ENCODE data around the gene TWF1.
A peak's percentile ranks its signal among the peaks of the same experiment; 100 is the strongest.

The TWF1 gene

DNA sequence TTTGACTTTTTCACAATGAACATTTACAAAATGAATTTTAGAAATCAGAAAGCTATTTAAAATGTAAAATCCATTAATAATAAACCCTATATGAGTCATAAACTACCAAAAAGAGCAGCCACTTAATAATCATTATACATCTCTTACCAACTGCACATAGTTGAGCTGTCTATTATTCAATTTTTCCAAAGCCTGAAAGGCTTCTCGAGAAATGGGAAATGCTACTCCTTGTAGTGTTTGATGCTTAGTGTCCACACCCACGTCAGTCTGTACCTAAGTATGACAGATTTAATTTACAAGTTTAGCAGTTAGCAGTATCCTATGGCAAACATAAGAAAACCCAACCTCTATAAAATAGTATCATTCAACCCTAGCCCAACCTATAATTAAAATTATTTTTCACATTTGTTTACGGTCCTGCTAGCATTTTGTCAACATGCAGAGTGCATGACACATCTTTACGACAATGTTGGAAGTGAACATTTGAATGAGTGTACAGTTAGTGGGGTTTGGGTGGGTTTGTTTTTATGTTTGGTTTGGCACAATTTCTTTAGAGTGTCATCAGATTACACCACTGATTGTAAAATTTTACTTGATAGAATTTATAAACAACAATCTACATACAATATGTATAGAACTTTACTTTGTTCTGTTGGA lies 8.4 kb downstream of the TWF1 start:
- H3K27ac ChIP-seq, result peak overlapping the region; percentile 63
- TF ChIP-seq, protein P1, sequence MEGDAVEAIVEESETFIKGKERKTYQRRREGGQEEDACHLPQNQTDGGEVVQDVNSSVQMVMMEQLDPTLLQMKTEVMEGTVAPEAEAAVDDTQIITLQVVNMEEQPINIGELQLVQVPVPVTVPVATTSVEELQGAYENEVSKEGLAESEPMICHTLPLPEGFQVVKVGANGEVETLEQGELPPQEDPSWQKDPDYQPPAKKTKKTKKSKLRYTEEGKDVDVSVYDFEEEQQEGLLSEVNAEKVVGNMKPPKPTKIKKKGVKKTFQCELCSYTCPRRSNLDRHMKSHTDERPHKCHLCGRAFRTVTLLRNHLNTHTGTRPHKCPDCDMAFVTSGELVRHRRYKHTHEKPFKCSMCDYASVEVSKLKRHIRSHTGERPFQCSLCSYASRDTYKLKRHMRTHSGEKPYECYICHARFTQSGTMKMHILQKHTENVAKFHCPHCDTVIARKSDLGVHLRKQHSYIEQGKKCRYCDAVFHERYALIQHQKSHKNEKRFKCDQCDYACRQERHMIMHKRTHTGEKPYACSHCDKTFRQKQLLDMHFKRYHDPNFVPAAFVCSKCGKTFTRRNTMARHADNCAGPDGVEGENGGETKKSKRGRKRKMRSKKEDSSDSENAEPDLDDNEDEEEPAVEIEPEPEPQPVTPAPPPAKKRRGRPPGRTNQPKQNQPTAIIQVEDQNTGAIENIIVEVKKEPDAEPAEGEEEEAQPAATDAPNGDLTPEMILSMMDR (conservative IDR thresholded peaks at IDR 0.05), result no peak

DNA sequence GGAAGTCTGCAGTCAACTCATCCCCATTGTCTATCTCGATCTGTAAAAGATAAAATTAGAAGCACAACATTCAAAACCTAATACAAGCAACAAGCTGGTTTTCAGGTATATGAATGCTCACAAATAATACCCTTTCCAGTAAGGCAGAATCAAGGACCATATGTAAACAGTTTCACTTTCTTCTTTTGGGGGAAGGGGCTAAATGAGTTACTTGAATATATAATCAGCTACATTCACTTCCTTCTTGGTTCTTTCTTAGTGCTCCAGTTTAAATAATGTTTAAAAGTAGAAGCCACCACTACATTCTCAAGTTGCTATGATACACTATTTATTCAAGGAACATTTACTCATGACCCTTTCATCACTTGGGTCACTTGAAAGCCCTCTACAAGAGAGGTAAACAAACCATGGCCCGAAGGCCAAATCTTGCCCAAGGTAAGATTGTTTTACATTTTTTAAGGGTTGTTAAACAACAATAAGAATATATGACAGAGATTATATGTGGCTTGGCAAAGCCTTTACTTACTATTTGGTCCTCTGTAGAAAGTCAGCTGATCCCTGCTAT lies 10.3 kb downstream of the TWF1 start:
- H3K27ac ChIP-seq, result peak overlapping the region; percentile 63
- TF ChIP-seq, protein P1 (conservative IDR thresholded peaks at IDR 0.05), result no peak

DNA sequence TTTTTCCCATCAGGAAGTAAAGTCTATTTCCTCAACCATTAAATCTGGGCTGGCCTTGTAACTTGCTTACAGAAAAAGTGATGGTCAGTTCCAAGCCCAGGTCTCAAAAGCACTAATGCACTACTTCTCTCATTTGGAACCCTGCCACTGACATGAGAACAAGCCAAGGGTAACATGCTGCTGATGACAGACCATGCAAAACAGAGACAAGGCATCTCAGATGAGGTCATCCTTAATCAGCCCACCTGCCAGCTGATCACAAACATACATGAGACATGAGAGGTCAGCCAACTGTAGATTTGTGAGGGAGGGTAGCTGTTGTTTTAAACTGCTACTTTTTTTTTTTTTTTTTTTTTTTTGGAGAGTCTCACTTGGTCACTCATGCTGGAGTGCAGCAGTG lies 16.2 kb downstream of the TWF1 start:
- no peak overlapping the region for H3K27ac ChIP-seq
- TF ChIP-seq, protein P1 (conservative IDR thresholded peaks at IDR 0.05), result no peak

DNA sequence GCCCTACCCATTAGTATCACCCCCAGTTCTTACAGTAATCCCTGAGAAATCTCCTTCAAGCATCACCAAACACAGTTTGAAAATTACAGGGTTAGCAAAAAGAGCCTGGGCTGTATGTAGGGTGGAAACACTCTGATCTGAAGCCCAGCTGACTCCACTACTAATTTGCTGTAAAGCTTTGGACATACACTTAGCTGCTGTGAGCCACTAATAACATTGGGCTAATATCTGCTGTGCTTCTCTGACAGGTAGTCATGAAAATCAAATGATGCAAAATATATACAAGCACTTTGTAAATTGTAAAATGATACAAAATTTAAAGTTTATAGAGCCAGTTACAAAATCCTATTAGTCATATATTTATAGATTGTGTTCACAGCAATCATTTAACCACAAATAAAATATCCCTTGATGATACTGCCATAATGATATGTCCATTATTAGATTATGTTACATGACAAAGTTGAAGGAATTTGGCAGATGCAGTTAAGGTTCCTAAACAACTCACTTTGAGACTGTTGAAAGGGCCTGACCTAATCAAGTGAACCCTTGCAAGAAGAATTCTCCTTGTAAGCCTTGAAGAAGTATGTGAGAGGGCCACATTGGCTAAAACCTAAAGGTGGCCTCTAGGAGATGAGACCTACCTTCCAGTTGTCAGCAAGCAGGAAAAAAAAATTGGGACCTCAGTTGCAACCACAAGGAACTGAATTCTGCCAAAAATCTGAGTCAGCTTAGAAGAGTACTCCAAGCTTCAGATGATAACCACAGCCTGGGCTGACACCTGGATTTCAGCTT lies 19.0 kb downstream of the TWF1 start:
- TF ChIP-seq, protein P1 (conservative IDR thresholded peaks at IDR 0.05), result no peak
- H3K27ac ChIP-seq, result no peak overlapping the region

DNA sequence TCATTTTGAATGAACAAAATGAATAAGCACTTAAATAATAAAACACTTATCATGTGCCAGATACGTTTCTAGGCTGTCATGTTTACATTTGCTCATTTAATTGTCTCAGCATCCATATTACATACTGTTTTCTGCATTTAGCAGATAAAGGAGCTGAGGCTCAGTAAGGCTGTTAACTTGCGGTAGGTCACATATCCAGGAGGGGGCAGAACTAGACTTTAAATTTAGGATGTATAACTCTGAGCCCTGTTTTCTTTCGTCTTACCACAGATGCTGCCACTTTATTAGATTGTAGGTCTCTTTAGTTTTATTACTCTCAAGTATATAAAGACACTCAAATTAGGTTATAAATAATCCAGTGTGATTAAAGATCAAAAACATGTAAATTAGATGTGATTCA lies 29.6 kb downstream of the TWF1 start:
- no peak overlapping the region for H3K27ac ChIP-seq
- TF ChIP-seq, protein P1 (conservative IDR thresholded peaks at IDR 0.05), result peak; percentile 80

DNA sequence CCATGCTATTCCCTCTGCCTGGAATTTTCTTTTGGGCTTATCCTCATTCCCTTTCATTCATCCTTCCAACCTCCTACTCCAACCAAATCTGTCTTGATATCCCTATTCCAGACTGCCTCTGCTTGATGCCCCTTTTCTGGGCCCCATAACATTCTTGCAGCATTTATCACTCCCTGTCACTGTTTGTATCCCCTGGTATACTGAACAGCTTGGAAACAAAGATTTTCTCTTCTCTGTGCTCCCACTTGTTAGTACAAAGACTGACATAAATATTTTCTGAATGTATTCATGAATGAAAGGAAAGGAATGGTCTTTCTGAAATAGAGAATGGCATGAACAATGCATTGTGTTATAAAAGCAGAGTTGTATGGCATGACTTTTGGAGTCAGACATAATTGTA lies 39.8 kb downstream of the TWF1 start:
- TF ChIP-seq, protein P1 (conservative IDR thresholded peaks at IDR 0.05), result no peak
- no peak overlapping the region for H3K27ac ChIP-seq

DNA sequence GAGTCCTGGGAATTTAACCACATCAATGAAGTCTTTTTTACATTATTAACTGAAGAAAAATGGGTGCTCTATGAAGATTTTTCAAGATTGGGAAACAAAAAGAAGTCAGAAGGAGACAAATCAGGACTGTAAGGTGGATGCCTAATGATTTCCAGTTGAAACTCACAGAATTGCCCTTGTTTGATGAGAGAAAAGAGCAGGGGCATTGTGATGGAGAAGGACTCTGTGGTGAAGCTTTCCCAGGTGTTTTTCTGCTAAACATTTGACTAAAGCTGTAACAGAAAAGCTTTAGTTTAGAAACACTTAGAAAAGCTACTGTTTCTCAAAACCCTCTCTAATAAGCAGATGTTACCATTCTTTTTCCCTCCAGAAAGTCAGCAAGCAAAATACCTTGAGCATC lies 41.6 kb downstream of the TWF1 start:
- H3K27ac ChIP-seq, result no peak overlapping the region
- TF ChIP-seq, protein P1 (conservative IDR thresholded peaks at IDR 0.05), result no peak

All from VCaP (cell line).